SU-DHL-6 (cell line): ENCODE measurements around the gene OS9.

Experiments used
- H2AFZ ChIP-seq: fragments of 200-600 bp; sonication (generic); 2 replicates; pipeline ENCODE4 v1.6.1; 2014; ENCODE audit warnings: low read depth, mild to moderate bottlenecking, moderate library complexity, mixed read lengths, antibody characterized with exemption, low read length; ENCODE audit not compliant: severe bottlenecking
- H3F3A ChIP-seq: fragments of 200-600 bp; shearing (Covaris generic); 2 replicates; pipeline ENCODE4 v1.6.0; 2016; ENCODE audit warnings: antibody characterized with exemption, mild to moderate bottlenecking; ENCODE audit not compliant: insufficient read depth
- H3K27ac ChIP-seq: fragments of 200-600 bp; sonication (generic); 2 replicates; pipeline ENCODE4 v1.5.1; 2016; ENCODE audit warnings: low read depth, mild to moderate bottlenecking, low read length, moderate library complexity, mixed read lengths
- H3K27me3 ChIP-seq: fragments of 200-600 bp; sonication (generic), shearing (Covaris generic); 2 replicates; pipeline ENCODE4 v1.6.0; 2014; ENCODE audit warnings: mild to moderate bottlenecking, low read length
- H3K36me3 ChIP-seq: fragments of 200-600 bp; sonication (generic); 2 replicates; pipeline ENCODE4 v1.6.1; 2014; ENCODE audit warnings: mild to moderate bottlenecking, low read length, mixed read lengths
- H3K4me2 ChIP-seq: fragments of 300-600, 200-600 bp; shearing (Covaris generic), sonication (generic); 2 replicates; pipeline ENCODE4 v1.6.0; 2014; ENCODE audit warnings: low read length, low read depth, mild to moderate bottlenecking; ENCODE audit not compliant: poor library complexity, severe bottlenecking
- H3K4me3 ChIP-seq: fragments of 200-600 bp; sonication (generic); 2 replicates; pipeline ENCODE4 v1.5.1; 2014; ENCODE audit warnings: antibody characterized with exemption, low read length, mild to moderate bottlenecking, mixed read lengths; ENCODE audit not compliant: insufficient read depth, poor library complexity, severe bottlenecking
- H3K79me2 ChIP-seq: fragments of 200-600 bp; sonication (generic); 2 replicates; pipeline ENCODE4 v1.6.1; 2014; ENCODE audit warnings: mild to moderate bottlenecking, low read length, moderate library complexity; ENCODE audit not compliant: insufficient read depth
- H3K9ac ChIP-seq: fragments of 200-600 bp; sonication (generic); 2 replicates; pipeline ENCODE4 v1.7.0; 2014; ENCODE audit warnings: mild to moderate bottlenecking, low read length
- H3K9me2 ChIP-seq: fragments of 200-600 bp; sonication (generic); replicated peaks from 2 replicates; pipeline ENCODE4 v1.6.1; 2014; ENCODE audit warnings: low read length; ENCODE audit not compliant: insufficient read depth
- H3K9me3 ChIP-seq: fragments of 200-600 bp; sonication (generic); 2 replicates; pipeline ENCODE4 v1.6.1; 2014; ENCODE audit warnings: low read length, mixed read lengths; ENCODE audit not compliant: insufficient read depth
- H4K20me1 ChIP-seq: fragments of 200-600 bp; sonication (generic); 2 replicates; pipeline ENCODE4 v1.6.1; 2014; ENCODE audit warnings: low read depth, mild to moderate bottlenecking, antibody characterized with exemption, low read length, moderate library complexity, mixed read lengths
- EZH2phosphoT487 ChIP-seq: fragments of 200-600 bp; sonication (generic), shearing (Covaris generic); conservative IDR thresholded peaks from 2 replicates; pipeline ENCODE4 v1.6.1; 2018; ENCODE audit warnings: mild to moderate bottlenecking, antibody characterized with exemption, low read length, moderate library complexity, mixed read lengths
- TF ChIP-seq, protein P1 (sequence below): fragments of 200-600 bp; sonication (generic); IDR thresholded peaks from one replicate; pipeline ENCODE4 v1.5.1; 2017; ENCODE audit warnings: antibody characterized with exemption, mild to moderate bottlenecking, low read length, moderate library complexity; ENCODE audit not compliant: insufficient read depth, poor library complexity, severe bottlenecking

The OS9 gene

GRCh38 chr12:57744777-57745484 is 51.0 kb downstream of the OS9 start, which contains the start of gene TSPAN31:
Gene TSPAN31 (plus strand): TSS chr12:57745039. CDS start chr12:57745155, 116 bp downstream.
- Histone ChIP-seq H3F3A (peaks cover 32% of the 10 kb centered on the region), H3K79me2 (peaks cover 11% of the 10 kb centered on the region), H3K36me3 (peaks cover 10% of the 10 kb centered on the region; the same call in 1 of the 2 replicates), H2AFZ (peak within 1 kb of the TSS; percentile 60), H3K27me3 (no peaks in the 10 kb centered on the region), H3K4me3 (peak within 1 kb of the TSS; percentile 68), H4K20me1 (no peaks in the 10 kb centered on the region), H3K9me3 (no peaks in the 10 kb centered on the region), H3K4me2 (peak within 1 kb of the TSS; percentile 87), H3K27ac (peak within 1 kb of the TSS; percentile 76), H3K9me2 (no peaks in the 10 kb centered on the region), H3K9ac (peak within 1 kb of the TSS; percentile 74)
- TF ChIP-seq EZH2phosphoT487, result no peak
- TF ChIP-seq, protein P1, sequence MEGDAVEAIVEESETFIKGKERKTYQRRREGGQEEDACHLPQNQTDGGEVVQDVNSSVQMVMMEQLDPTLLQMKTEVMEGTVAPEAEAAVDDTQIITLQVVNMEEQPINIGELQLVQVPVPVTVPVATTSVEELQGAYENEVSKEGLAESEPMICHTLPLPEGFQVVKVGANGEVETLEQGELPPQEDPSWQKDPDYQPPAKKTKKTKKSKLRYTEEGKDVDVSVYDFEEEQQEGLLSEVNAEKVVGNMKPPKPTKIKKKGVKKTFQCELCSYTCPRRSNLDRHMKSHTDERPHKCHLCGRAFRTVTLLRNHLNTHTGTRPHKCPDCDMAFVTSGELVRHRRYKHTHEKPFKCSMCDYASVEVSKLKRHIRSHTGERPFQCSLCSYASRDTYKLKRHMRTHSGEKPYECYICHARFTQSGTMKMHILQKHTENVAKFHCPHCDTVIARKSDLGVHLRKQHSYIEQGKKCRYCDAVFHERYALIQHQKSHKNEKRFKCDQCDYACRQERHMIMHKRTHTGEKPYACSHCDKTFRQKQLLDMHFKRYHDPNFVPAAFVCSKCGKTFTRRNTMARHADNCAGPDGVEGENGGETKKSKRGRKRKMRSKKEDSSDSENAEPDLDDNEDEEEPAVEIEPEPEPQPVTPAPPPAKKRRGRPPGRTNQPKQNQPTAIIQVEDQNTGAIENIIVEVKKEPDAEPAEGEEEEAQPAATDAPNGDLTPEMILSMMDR, result no peak

GRCh38 chr12:57745485-57745881 is 51.6 kb downstream of the OS9 start:
- H3K9me2 ChIP-seq, result no peaks in the 10 kb centered on the region
- H3K9ac ChIP-seq, result peak overlapping the region; percentile 74
- peaks cover 32% of the 10 kb centered on the region for H3F3A ChIP-seq
- no peak overlapping the region for H2AFZ ChIP-seq
- peak overlapping the region; percentile 68 for H3K4me3 ChIP-seq
- H3K4me2 ChIP-seq, result peak overlapping the region; percentile 87
- no peaks in the 10 kb centered on the region for H4K20me1 ChIP-seq
- no peaks in the 10 kb centered on the region for H3K9me3 ChIP-seq
- peaks cover 12% of the 10 kb centered on the region for H3K79me2 ChIP-seq
- H3K36me3 ChIP-seq, result peaks cover 10% of the 10 kb centered on the region; the same call in 1 of the 2 replicates
- peak overlapping the region; percentile 76 for H3K27ac ChIP-seq
- no peak for TF ChIP-seq EZH2phosphoT487
- TF ChIP-seq, protein P1, result no peak
- no peaks in the 10 kb centered on the region for H3K27me3 ChIP-seq

DNA sequence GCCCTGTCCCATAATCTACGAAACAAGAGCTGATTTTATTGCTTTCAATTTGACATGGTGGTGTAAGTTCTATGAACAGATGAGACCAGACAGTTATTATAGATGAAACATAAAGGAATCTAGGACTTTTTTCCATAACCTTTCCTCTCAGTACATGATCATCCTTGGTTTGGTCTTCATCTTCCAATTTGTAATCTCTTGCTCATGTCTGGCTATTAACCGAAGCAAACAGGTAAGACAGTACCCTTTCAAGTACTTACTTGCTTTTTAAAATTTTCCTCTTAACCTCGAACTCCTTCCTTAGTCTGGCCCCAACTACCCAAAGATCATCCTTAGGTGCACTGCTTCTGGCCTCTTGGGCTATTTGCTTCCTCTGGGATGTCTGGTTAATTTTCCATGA is 52.1 kb downstream of the OS9 start:
- peaks cover 32% of the 10 kb centered on the region for H3F3A ChIP-seq
- peaks cover 10% of the 10 kb centered on the region; the same call in 1 of the 2 replicates for H3K36me3 ChIP-seq
- H3K9ac ChIP-seq, result peak overlapping the region; percentile 74; the same call in 1 of the 2 replicates
- H4K20me1 ChIP-seq, result no peaks in the 10 kb centered on the region
- no peak overlapping the region for H3K4me3 ChIP-seq
- no peaks in the 10 kb centered on the region for H3K27me3 ChIP-seq
- H3K4me2 ChIP-seq, result peak overlapping the region; percentile 87
- no peaks in the 10 kb centered on the region for H3K9me3 ChIP-seq
- H3K79me2 ChIP-seq, result peaks cover 17% of the 10 kb centered on the region
- TF ChIP-seq, protein P1, result no peak
- no peak for TF ChIP-seq EZH2phosphoT487
- no peak overlapping the region for H2AFZ ChIP-seq
- no peak overlapping the region for H3K27ac ChIP-seq
- H3K9me2 ChIP-seq, result no peaks in the 10 kb centered on the region
